H1 (cell line): ENCODE results near the gene FBLIM1. TPM values are rescaled to one million over a fixed set of nuclear protein-coding genes. Genes with fewer than 3 reads are reported as not detected.

Source experiments
- CTCF ChIA-PET: fragments of 300-600 bp; sonication (Branson Sonifier 250); formaldehyde crosslinking; loops from one replicate; lab custom pipeline; 2021; ENCODE audit not compliant: partially characterized antibody; lab: Charles Lee
- POLR2A ChIA-PET: fragments of 300-600 bp; sonication (Branson Sonifier 250); formaldehyde crosslinking; loops from one replicate; lab custom pipeline; 2021; ENCODE audit warnings: inconsistent platforms; ENCODE audit not compliant: partially characterized antibody; lab: Charles Lee
- DNase-seq, 2 experiments: peaks; one replicate each; pipeline versions ENCODE4 v3.0.0 to v3.0.0-alpha.2; 2010 to 2022; ENCODE audit warnings: low spot score in 2 of 2, low read depth in 1 of 2, mixed read lengths in 1 of 2
- FAIRE-seq: peaks from 2 replicates; lab custom pipeline; 2011; peaks lifted over from hg19 to GRCh38; lab: Jason Lieb, UNC
- H2AFZ ChIP-seq: 2 replicates; pipeline ENCODE4 v1.8.1; 2012; ENCODE audit warnings: low read length, inconsistent platforms
- H2AK5ac ChIP-seq: 2 replicates; pipeline ENCODE4 v1.6.1; 2013; ENCODE audit warnings: low read depth, low read length
- H2BK120ac ChIP-seq: replicated peaks from 2 replicates; pipeline ENCODE3; 2013; ENCODE audit warnings: low read depth, low read length, inconsistent platforms
- H2BK12ac ChIP-seq: 2 replicates; pipeline ENCODE4 v1.6.1; 2013; ENCODE audit warnings: low read depth, low read length
- H2BK15ac ChIP-seq: 2 replicates; pipeline ENCODE4 v1.6.1; 2013; ENCODE audit warnings: low read length
- H2BK20ac ChIP-seq: 2 replicates; pipeline ENCODE4 v1.6.1; 2013; ENCODE audit warnings: low read length
- H2BK5ac ChIP-seq: 2 replicates; pipeline ENCODE4 v1.6.1; 2013; ENCODE audit warnings: low read depth, low read length
- H3K14ac ChIP-seq: 2 replicates; pipeline ENCODE4 v1.6.1; 2013; ENCODE audit warnings: inconsistent platforms; ENCODE audit not compliant: insufficient read length
- H3K18ac ChIP-seq: 2 replicates; pipeline ENCODE4 v1.6.1; 2013; ENCODE audit warnings: low read length; ENCODE audit errors: extremely low read depth
- H3K23ac ChIP-seq: 2 replicates; pipeline ENCODE4 v1.6.1; 2013; ENCODE audit warnings: inconsistent platforms; ENCODE audit not compliant: insufficient read length
- H3K23me2 ChIP-seq: 2 replicates; pipeline ENCODE4 v1.6.1; 2013; ENCODE audit warnings: low read depth, low read length
- H3K27ac ChIP-seq: 2 replicates; pipeline ENCODE4 v1.6.1; 2011; ENCODE audit warnings: low read depth, low read length, inconsistent platforms
- H3K27me3 ChIP-seq, 4 experiments: replicated peaks in 1 of 4; 1 replicate in 1 of 4; 2 replicates in 3 of 4; pipeline versions ENCODE4 v1.6.1 to v1.8.1; 2011 to 2013; ENCODE audit warnings: low read length in 3 of 4, mild to moderate bottlenecking in 3 of 4, inconsistent platforms in 2 of 4, mixed read lengths in 2 of 4, moderate library complexity in 1 of 4; ENCODE audit not compliant: control insufficient read depth in 3 of 4, insufficient read depth in 3 of 4; ENCODE audit errors: extremely low read depth in 1 of 4
- H3K36me3 ChIP-seq, 4 experiments: 2 replicates each; pipeline versions ENCODE4 v1.6.1 to v1.8.1; 2011 to 2013; ENCODE audit warnings: mild to moderate bottlenecking in 4 of 4, low read length in 3 of 4, moderate library complexity in 2 of 4, control low read depth in 1 of 4, inconsistent platforms in 1 of 4; ENCODE audit not compliant: insufficient read depth in 4 of 4, control insufficient read depth in 2 of 4
- H3K4ac ChIP-seq: replicated peaks from 2 replicates; pipeline ENCODE3; 2013; ENCODE audit warnings: low read length, low read depth, mixed read lengths, inconsistent platforms; ENCODE audit not compliant: insufficient read length
- H3K4me1 ChIP-seq, 4 experiments: replicated peaks in 1 of 4; 1 replicate in 1 of 4; 2 replicates in 3 of 4; pipeline versions ENCODE4 v1.6.1 to v1.8.1; 2011 to 2013; ENCODE audit warnings: low read length in 3 of 4, inconsistent platforms in 2 of 4, mixed read lengths in 1 of 4; ENCODE audit not compliant: insufficient read depth in 4 of 4, control insufficient read depth in 3 of 4
- H3K4me2 ChIP-seq, 2 experiments: 2 replicates each; pipeline versions ENCODE4 v1.6.1 to v1.8.1; 2011 to 2013; ENCODE audit warnings: low read depth in 2 of 2, low read length in 2 of 2, control low read depth in 1 of 2, inconsistent platforms in 1 of 2, mild to moderate bottlenecking in 1 of 2; ENCODE audit not compliant: insufficient read depth in 1 of 2
- H3K4me3 ChIP-seq, 4 experiments: fragments of 200-600, 300-600 bp in 1 of 4; sonication (generic), shearing (Covaris generic), sonication (Bioruptor Twin) in 1 of 4; 2 replicates each; pipeline versions ENCODE4 v1.5.1 to v1.8.1; 2011 to 2016; ENCODE audit warnings: low read length in 4 of 4, low read depth in 3 of 4, control low read depth in 2 of 4, inconsistent platforms in 2 of 4, mild to moderate bottlenecking in 2 of 4, mixed read lengths in 1 of 4, moderate library complexity in 1 of 4; ENCODE audit not compliant: insufficient read depth in 2 of 4; ENCODE audit errors: extremely low read depth in 1 of 4
- H3K56ac ChIP-seq: replicated peaks from 2 replicates; pipeline ENCODE3; 2013; ENCODE audit warnings: low read depth, mild to moderate bottlenecking, mixed read lengths, low read length, inconsistent platforms; ENCODE audit not compliant: insufficient read length
- H3K79me1 ChIP-seq: 2 replicates; pipeline ENCODE4 v1.6.1; 2013; ENCODE audit warnings: low read depth, low read length, control low read depth
- H3K79me2 ChIP-seq, 2 experiments: 2 replicates each; pipeline versions ENCODE4 v1.6.1 to v1.8.1; 2012 to 2013; ENCODE audit warnings: low read length in 2 of 2, mild to moderate bottlenecking in 2 of 2, inconsistent platforms in 1 of 2; ENCODE audit not compliant: insufficient read depth in 2 of 2, control insufficient read depth in 1 of 2
- H3K9ac ChIP-seq, 4 experiments: replicated peaks in 1 of 4; 1 replicate in 1 of 4; 2 replicates in 3 of 4; pipeline versions ENCODE4 v1.6.1 to v1.8.1; 2011 to 2013; ENCODE audit warnings: low read depth in 3 of 4, low read length in 3 of 4, control low read depth in 2 of 4, mild to moderate bottlenecking in 2 of 4, moderate library complexity in 2 of 4, inconsistent platforms in 1 of 4; ENCODE audit errors: extremely low read depth in 1 of 4
- H3K9me3 ChIP-seq, 2 experiments: 2 replicates each; pipeline versions ENCODE4 v1.6.1 to v1.8.1; 2012 to 2013; ENCODE audit warnings: mild to moderate bottlenecking in 2 of 2, moderate library complexity in 2 of 2, control low read depth in 1 of 2, inconsistent platforms in 1 of 2, low read depth in 1 of 2, low read length in 1 of 2, mixed read lengths in 1 of 2; ENCODE audit not compliant: insufficient read depth in 2 of 2
- H4K20me1 ChIP-seq, 2 experiments: replicated peaks in 1 of 2; 2 replicates each; pipeline versions ENCODE3 to v1.8.1; 2011 to 2013; ENCODE audit warnings: inconsistent platforms in 2 of 2, low read length in 2 of 2, mild to moderate bottlenecking in 1 of 2; ENCODE audit not compliant: insufficient read depth in 2 of 2, control insufficient read depth in 1 of 2
- H4K5ac ChIP-seq: 2 replicates; pipeline ENCODE4 v1.6.1; 2013; ENCODE audit warnings: low read length, low read depth, mixed read lengths, inconsistent platforms; ENCODE audit not compliant: insufficient read length
- H4K8ac ChIP-seq: 2 replicates; pipeline ENCODE4 v1.8.0; 2013; ENCODE audit warnings: mild to moderate bottlenecking, moderate library complexity, low read length, inconsistent platforms; ENCODE audit not compliant: insufficient read depth; ENCODE audit errors: extremely low read depth
- H4K91ac ChIP-seq: replicated peaks from 2 replicates; pipeline ENCODE3; 2013; ENCODE audit warnings: low read length, mixed read lengths, inconsistent platforms; ENCODE audit not compliant: insufficient read length
- CBX5 ChIP-seq: fragments of 300-800, 300-1000 bp; sonication (generic); IDR thresholded peaks from 2 replicates; pipeline ENCODE4 v1.7.1; 2016; ENCODE audit warnings: antibody characterized with exemption, low read length, low read depth
- CEBPB ChIP-seq: IDR thresholded peaks from 2 replicates; pipeline ENCODE4 v1.6.1; 2012; ENCODE audit warnings: low read depth, low read length
- CHD2 ChIP-seq: IDR thresholded peaks from 2 replicates; pipeline ENCODE4 v1.6.1; 2012; ENCODE audit warnings: low read length, improper control_type of control experiment
- CREB1 ChIP-seq: IDR thresholded peaks from 2 replicates; pipeline ENCODE4 v1.6.1; 2012; ENCODE audit warnings: inconsistent platforms
- GABPA ChIP-seq: IDR thresholded peaks from 2 replicates; pipeline ENCODE4 v1.6.1; 2011; ENCODE audit warnings: mild to moderate bottlenecking, low read length, moderate library complexity, borderline replicate concordance; ENCODE audit not compliant: insufficient read depth
- HDAC6 ChIP-seq: IDR thresholded peaks from one replicate; pipeline ENCODE4 v1.7.1; 2012; ENCODE audit warnings: low read depth, mild to moderate bottlenecking, inconsistent platforms, low read length, moderate library complexity
- PHF8 ChIP-seq: fragments of 200-600 bp; sonication (generic); conservative IDR thresholded peaks from 2 replicates; pipeline ENCODE4 v1.7.1; 2012; ENCODE audit warnings: low read depth, mild to moderate bottlenecking, inconsistent platforms, low read length, moderate library complexity
- POLR2A ChIP-seq, 2 experiments: IDR thresholded peaks; 1 replicate in 1 of 2; 2 replicates in 1 of 2; pipeline ENCODE4 v1.6.1; 2011; ENCODE audit warnings: low read depth in 2 of 2, low read length in 2 of 2, mild to moderate bottlenecking in 2 of 2; ENCODE audit errors: control extremely low read depth in 1 of 2
- POLR2AphosphoS5 ChIP-seq: IDR thresholded peaks from 2 replicates; pipeline ENCODE4 v1.6.1; 2011; ENCODE audit warnings: low read depth, low read length
- RAD21 ChIP-seq, 2 experiments: IDR thresholded peaks in 1 of 2; conservative IDR thresholded peaks in 1 of 2; 2 replicates each; pipeline ENCODE4 v1.6.1; 2011; ENCODE audit warnings: low read depth in 2 of 2, low read length in 2 of 2, improper control_type of control experiment in 1 of 2, inconsistent platforms in 1 of 2, mild to moderate bottlenecking in 1 of 2, moderate library complexity in 1 of 2
- SIX5 ChIP-seq: IDR thresholded peaks from 2 replicates; pipeline ENCODE4 v1.6.1; 2011; ENCODE audit warnings: mild to moderate bottlenecking, low read depth, low read length
- TAF7 ChIP-seq: optimal IDR thresholded peaks from 2 replicates; pipeline ENCODE3; 2011; ENCODE audit warnings: low read depth, mild to moderate bottlenecking, inconsistent platforms, low read length, moderate library complexity, borderline replicate concordance
- TBP ChIP-seq: IDR thresholded peaks from 2 replicates; pipeline ENCODE4 v1.6.1; 2011; ENCODE audit warnings: low read depth, low read length, improper control_type of control experiment
- WGBS, 2 experiments: shearing (Covaris generic) in 1 of 2; methylation state at CpG; one replicate each; pipeline versions ENCODE4 v1.1.6 to v1.1.7; 2013 to 2015; ENCODE audit warnings: low lambda C conversion rate in 2 of 2, mixed read lengths in 2 of 2, inconsistent platforms in 1 of 2, low coverage in 1 of 2, missing lambda C conversion rate in 1 of 2; ENCODE audit not compliant: insufficient replicate concordance in 2 of 2, insufficient coverage in 1 of 2, insufficient read length in 1 of 2; ENCODE audit errors: extremely low coverage in 1 of 2, missing lambda C conversion rate in 1 of 2; 5-methylcytosine and 5-hydroxymethylcytosine counted together
- polyA plus RNA-seq, 7 experiments: library from polyadenylated mRNA; depleted of rRNA in 3 of 7; stranded (reverse) in 5 of 7; unstranded in 2 of 7; fragments of >200 nt in 5 of 7; fragments of 200-250 nt in 2 of 7; gene quantifications; 1 replicate in 5 of 7; 2 replicates in 1 of 7; 4 replicates in 1 of 7; pipeline versions ENCODE4 v1.2.1 to v1.2.3, GENCODE V29; 2011 to 2013; ENCODE audit warnings: missing spikeins in 2 of 7, mixed read lengths in 2 of 7
- total RNA-seq: library from RNA; stranded (reverse); fragmentation: NEBNext Ultra II Directional; extraction: Animal tissue kit (Norgen Biotek cat#: 25700); gene quantifications from 2 replicates; pipeline ENCODE4 v1.2.1, GENCODE V29; 2021

Gene FBLIM1
- total and polyA plus RNA-seq, 2 of the 8 experiments (the other 6 are each of a cell fraction or from before 2014, with no cell fraction given) = 66.6 to 66.7 TPM

- H3K56ac ChIP-seq = no peak overlapping the region
- no peak overlapping the region for H2AK5ac ChIP-seq
- 91% methylated on average over 5 of the region's 5 CpGs; no CpG with 5 or more reads in 1 of the 2 experiments for WGBS, 2 experiments
- FAIRE-seq (no peak), DNase-seq (no peak)
- no peak overlapping the region for H3K14ac ChIP-seq
- TF ChIP-seq HDAC6 = no peak
- no peak for TF ChIP-seq CBX5
- TF ChIP-seq SIX5 = no peak
- TF ChIP-seq CREB1 = no peak
- no peak for TF ChIP-seq POLR2A (IDR thresholded peaks at IDR 0.05; ENCODE audit: control extremely low read depth in 1 of 2, low read depth in 2 of 2, low read length in 2 of 2)
- TF ChIP-seq TAF7 = no peak
- TF ChIP-seq CHD2 = no peak
- TF ChIP-seq CEBPB = no peak
- TF ChIP-seq TBP = no peak
- TF ChIP-seq PHF8 = no peak
- no peak for TF ChIP-seq POLR2AphosphoS5
- no peak for TF ChIP-seq GABPA
- no peak for TF ChIP-seq RAD21 (IDR thresholded peaks at IDR 0.05 in 1 of 2, conservative IDR thresholded peaks at IDR 0.05 in 1 of 2; ENCODE audit: low read depth in 2 of 2, low read length in 2 of 2)
- H3K23me2 ChIP-seq = no peaks in the 10 kb centered on the region
- no peaks in the 10 kb centered on the region for H3K4me1 ChIP-seq
- no peak overlapping the region for H2BK5ac ChIP-seq
- H3K79me2 ChIP-seq = no peaks in the 10 kb centered on the region
- no peaks in the 10 kb centered on the region for H3K79me1 ChIP-seq
- no peak overlapping the region for H3K4ac ChIP-seq
- no peak overlapping the region for H3K4me3 ChIP-seq
- H3K4me2 ChIP-seq = no peak overlapping the region
- no peak overlapping the region for H3K27ac ChIP-seq
- no peak overlapping the region for H2BK120ac ChIP-seq
- H4K5ac ChIP-seq = no peak overlapping the region
- no peak overlapping the region for H4K91ac ChIP-seq
- no peak overlapping the region for H3K9ac ChIP-seq
- no peak overlapping the region for H2BK12ac ChIP-seq
- H3K23ac ChIP-seq = no peak overlapping the region
- POLR2A ChIA-PET = no interaction called here
- CTCF ChIA-PET = interaction anchor here (0.7 to 5.8 kb wide), 8 partner anchors 16 to 135 kb away, joined by 3 to 28 read pairs (median 6); no protein-coding TSS in a partner anchor
- no peak overlapping the region for H2BK15ac ChIP-seq
- H3K36me3 ChIP-seq = no peaks in the 10 kb centered on the region
- H4K8ac ChIP-seq = no peak overlapping the region
- H3K27me3 ChIP-seq = no peaks in the 10 kb centered on the region
- no peak overlapping the region for H3K18ac ChIP-seq
- no peaks in the 10 kb centered on the region for H3K9me3 ChIP-seq
- H2BK20ac ChIP-seq = no peak overlapping the region
- no peaks in the 10 kb centered on the region for H4K20me1 ChIP-seq
- H2AFZ ChIP-seq = no peak overlapping the region
Observed at GRCh38 chr1:15816674-15817073, 58.1 kb downstream of the FBLIM1 start.
